HL-60 (cell line): ENCODE data around the gene CTRB2.
"Not testable (repeated sequence)": the region's sequence is repeated elsewhere in the genome, so short reads cannot be mapped to it uniquely, and the experiment has no call there.

Experiments
- DNase-seq, 2 experiments: peaks; one replicate each; pipeline ENCODE4 v3.0.0-alpha.2; 2010 to 2020; ENCODE audit warnings: low read depth in 1 of 2, low spot score in 1 of 2
- H3K27ac ChIP-seq: fragments of 250-450 bp; sonication (Bioruptor Pico); replicated peaks from 2 replicates; pipeline ENCODE4 v1.5.1; 2020; ENCODE audit warnings: mild to moderate bottlenecking, moderate library complexity
- H3K27me3 ChIP-seq: fragments of 250-450 bp; sonication (Bioruptor Pico); 2 replicates; pipeline ENCODE4 v1.5.1; 2021; ENCODE audit warnings: mild to moderate bottlenecking, moderate library complexity; ENCODE audit not compliant: insufficient read depth, poor library complexity, severe bottlenecking
- H3K4me3 ChIP-seq: replicated peaks from 2 replicates; pipeline ENCODE4 v1.5.1; 2011; ENCODE audit warnings: mild to moderate bottlenecking, control low read depth, low read length; ENCODE audit not compliant: insufficient read depth
- GABPA ChIP-seq: IDR thresholded peaks from 2 replicates; pipeline ENCODE4 v1.6.1; 2012; ENCODE audit warnings: low read depth
- POLR2AphosphoS5 ChIP-seq: IDR thresholded peaks from 2 replicates; pipeline ENCODE4 v1.6.1; 2012; ENCODE audit warnings: low read depth
- SPI1 ChIP-seq: IDR thresholded peaks from 2 replicates; pipeline ENCODE4 v1.6.1; 2012; ENCODE audit warnings: low read depth, mild to moderate bottlenecking, borderline replicate concordance
- TF ChIP-seq, protein P1 (sequence below): IDR thresholded peaks from 2 replicates; pipeline ENCODE4 v1.6.1; 2012; ENCODE audit warnings: low read depth; ENCODE audit not compliant: insufficient replicate concordance
- TF ChIP-seq, protein P2 (sequence below): IDR thresholded peaks from one replicate; pipeline ENCODE4 v1.5.1; 2011; ENCODE audit warnings: low read length, control low read depth, inconsistent platforms; ENCODE audit not compliant: insufficient read depth

The CTRB2 gene

DNA sequence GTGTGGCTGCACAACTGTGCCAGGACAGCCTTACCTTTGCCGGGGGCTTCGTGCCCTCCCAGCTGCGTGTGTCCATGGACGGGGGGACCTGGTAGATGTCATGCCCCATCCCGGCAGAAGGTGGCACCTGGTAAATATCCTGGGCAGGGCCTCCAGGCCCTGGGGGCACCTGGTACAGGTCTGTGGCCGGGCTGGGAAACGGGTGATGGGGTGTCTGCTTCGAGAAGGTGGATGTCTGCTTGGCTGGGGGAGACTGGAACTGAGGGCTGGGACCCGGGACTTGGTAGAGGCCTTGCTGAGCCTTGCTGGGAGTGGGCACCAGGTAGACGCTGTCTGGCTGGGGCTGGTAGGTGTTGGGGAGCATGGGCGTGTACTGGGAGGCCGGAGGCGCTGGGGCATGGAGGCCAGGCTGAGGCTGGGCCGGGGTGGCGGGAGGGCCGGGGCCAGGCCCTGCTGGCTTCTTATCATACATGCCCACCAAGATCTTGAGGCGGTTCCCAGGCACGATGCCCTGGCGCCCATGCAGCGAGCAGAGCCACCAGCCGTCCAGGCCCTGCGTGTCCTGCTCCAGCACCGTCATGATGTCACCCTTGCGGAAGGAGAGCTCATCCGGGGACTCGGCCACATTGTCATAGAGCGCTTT, 35.6 kb upstream of the CTRB2 start:
- not testable (repeated sequence) for DNase-seq, H3K27ac ChIP-seq, H3K4me3 ChIP-seq
- peaks cover 15% of the 10 kb centered on the region for H3K27me3 ChIP-seq

DNA sequence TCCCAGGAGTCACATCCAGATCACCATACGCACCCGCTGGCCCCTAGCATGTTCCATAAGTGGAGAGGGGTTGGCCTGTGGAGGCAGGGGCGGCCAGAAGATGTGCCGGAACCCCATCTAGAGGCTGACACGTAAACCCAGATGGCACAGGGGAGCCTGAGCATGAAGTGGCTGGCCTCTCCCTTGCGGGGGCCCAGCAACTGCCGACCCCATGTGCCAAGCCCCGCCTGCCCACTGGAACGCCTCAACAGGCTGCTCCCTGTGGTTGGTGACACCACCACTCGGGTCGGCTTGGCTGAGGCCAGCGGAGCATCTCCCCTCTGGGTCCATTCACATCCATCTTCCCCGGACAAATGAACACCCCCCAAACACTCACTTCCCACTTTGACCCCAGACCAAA, 35.0 kb upstream of the CTRB2 start:
- no peak for DNase-seq
- peaks cover 14% of the 10 kb centered on the region for H3K27me3 ChIP-seq
- no peak overlapping the region for H3K27ac ChIP-seq
- H3K4me3 ChIP-seq: no peak overlapping the region
- TF ChIP-seq, protein P1, sequence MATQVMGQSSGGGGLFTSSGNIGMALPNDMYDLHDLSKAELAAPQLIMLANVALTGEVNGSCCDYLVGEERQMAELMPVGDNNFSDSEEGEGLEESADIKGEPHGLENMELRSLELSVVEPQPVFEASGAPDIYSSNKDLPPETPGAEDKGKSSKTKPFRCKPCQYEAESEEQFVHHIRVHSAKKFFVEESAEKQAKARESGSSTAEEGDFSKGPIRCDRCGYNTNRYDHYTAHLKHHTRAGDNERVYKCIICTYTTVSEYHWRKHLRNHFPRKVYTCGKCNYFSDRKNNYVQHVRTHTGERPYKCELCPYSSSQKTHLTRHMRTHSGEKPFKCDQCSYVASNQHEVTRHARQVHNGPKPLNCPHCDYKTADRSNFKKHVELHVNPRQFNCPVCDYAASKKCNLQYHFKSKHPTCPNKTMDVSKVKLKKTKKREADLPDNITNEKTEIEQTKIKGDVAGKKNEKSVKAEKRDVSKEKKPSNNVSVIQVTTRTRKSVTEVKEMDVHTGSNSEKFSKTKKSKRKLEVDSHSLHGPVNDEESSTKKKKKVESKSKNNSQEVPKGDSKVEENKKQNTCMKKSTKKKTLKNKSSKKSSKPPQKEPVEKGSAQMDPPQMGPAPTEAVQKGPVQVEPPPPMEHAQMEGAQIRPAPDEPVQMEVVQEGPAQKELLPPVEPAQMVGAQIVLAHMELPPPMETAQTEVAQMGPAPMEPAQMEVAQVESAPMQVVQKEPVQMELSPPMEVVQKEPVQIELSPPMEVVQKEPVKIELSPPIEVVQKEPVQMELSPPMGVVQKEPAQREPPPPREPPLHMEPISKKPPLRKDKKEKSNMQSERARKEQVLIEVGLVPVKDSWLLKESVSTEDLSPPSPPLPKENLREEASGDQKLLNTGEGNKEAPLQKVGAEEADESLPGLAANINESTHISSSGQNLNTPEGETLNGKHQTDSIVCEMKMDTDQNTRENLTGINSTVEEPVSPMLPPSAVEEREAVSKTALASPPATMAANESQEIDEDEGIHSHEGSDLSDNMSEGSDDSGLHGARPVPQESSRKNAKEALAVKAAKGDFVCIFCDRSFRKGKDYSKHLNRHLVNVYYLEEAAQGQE: no peak
- no peak for TF ChIP-seq POLR2AphosphoS5
- TF ChIP-seq, protein P2, sequence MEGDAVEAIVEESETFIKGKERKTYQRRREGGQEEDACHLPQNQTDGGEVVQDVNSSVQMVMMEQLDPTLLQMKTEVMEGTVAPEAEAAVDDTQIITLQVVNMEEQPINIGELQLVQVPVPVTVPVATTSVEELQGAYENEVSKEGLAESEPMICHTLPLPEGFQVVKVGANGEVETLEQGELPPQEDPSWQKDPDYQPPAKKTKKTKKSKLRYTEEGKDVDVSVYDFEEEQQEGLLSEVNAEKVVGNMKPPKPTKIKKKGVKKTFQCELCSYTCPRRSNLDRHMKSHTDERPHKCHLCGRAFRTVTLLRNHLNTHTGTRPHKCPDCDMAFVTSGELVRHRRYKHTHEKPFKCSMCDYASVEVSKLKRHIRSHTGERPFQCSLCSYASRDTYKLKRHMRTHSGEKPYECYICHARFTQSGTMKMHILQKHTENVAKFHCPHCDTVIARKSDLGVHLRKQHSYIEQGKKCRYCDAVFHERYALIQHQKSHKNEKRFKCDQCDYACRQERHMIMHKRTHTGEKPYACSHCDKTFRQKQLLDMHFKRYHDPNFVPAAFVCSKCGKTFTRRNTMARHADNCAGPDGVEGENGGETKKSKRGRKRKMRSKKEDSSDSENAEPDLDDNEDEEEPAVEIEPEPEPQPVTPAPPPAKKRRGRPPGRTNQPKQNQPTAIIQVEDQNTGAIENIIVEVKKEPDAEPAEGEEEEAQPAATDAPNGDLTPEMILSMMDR: no peak
- no peak for TF ChIP-seq SPI1
- TF ChIP-seq GABPA: no peak

DNA sequence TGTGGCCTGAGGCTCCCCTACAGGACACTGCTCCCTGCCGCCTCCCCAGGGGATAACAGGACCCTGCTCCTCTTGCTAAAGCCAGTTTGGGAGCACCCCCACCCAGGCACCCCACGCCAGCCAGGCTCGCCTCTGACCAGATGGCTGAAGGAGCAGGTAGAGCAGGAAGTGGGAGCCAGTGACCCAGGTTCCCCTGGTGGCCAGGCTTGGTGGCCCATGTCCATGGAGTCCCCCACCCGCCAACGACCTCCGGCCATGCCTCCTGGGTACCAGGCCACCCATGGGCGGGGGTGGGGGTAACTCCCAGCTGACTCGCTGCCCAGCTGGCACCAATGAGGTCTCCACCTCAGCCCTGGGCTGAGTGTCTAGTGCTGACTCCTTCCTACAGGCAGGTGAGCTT, 34.5 kb upstream of the CTRB2 start:
- H3K27me3 ChIP-seq: peaks cover 16% of the 10 kb centered on the region
- no peak overlapping the region for H3K27ac ChIP-seq
- H3K4me3 ChIP-seq: no peak overlapping the region
- DNase-seq: no peak
- TF ChIP-seq POLR2AphosphoS5: no peak
- TF ChIP-seq GABPA: no peak
- TF ChIP-seq, protein P2: no peak
- TF ChIP-seq SPI1: no peak
- TF ChIP-seq, protein P1: no peak

DNA sequence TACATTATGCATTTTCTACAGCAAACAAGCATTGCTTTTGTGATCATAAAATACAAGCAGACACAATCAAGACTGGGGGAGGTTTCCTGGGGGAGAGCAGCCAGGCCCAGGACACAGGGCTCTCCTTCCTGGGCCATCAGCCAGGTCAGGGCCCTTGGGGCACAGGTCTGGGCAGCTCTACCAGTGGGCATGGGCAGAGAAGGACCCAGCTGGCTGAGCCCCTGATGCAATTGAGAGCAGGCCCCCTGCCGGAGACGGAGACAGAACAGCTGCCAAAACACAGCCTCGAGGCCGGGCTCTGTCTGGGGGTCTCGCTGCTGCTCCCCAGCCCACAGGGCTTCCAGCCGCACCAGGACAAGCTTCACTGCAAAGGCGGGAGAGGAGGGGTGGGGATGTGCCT, 33.7 kb upstream of the CTRB2 start:
- DNase-seq, H3K27ac ChIP-seq, H3K4me3 ChIP-seq: not testable (repeated sequence)
- H3K27me3 ChIP-seq: peaks cover 16% of the 10 kb centered on the region

DNA sequence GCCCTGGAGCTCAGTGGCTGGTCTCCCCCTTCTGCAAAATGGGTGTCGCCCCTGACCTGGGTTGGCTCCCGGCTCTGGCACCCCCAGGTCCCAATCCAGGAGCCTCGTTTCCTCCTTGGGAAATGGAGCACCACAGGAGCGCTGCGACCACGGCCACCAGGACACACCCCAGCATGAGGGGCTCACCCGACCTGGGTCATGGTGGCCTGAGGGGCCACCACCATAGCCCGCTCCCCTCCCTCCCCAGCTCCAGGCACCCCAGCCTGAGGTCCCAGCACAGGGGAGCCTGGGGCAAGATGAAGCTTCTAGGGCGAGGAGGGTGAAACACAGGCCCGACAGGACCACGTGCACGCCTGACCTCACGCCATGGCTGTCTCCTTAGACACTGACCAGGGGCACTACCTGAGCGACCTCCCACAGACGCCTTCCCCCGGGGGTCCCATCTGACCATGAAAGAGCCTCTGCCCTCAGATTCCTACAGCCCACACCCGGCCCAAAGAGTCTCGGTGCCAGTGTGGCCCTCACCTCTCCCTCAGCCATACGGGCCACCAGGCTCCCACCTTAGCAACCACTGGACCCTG, 32.7 kb upstream of the CTRB2 start:
- Histone ChIP-seq H3K27ac (no peak overlapping the region), H3K27me3 (peaks cover 19% of the 10 kb centered on the region), H3K4me3 (no peak overlapping the region)
- DNase-seq: no peak
- TF ChIP-seq, protein P1: no peak
- TF ChIP-seq SPI1 (no peak), GABPA (no peak), POLR2AphosphoS5 (no peak)
- TF ChIP-seq, protein P2: no peak
